OCI-LY1 (cell line): ENCODE results near the gene IZUMO4.

Experiments used
- CTCF ChIP-seq: fragments of 200-600 bp; sonication (generic), shearing (Covaris generic); IDR thresholded peaks from 2 replicates; pipeline ENCODE4 v1.5.1; 2017; ENCODE audit warnings: mild to moderate bottlenecking, antibody characterized with exemption, low read length, moderate library complexity, mixed read lengths
- EZH2 ChIP-seq: fragments of 200-600 bp; sonication (generic), shearing (Covaris generic); IDR thresholded peaks from 2 replicates; pipeline ENCODE4 v1.8.0; 2017; ENCODE audit warnings: borderline replicate concordance, mixed run types, mild to moderate bottlenecking, antibody characterized with exemption, low read length, moderate library complexity, mixed read lengths

GRCh38 chr19:2119921-2120785 is 23.4 kb downstream of the IZUMO4 start:
- TF ChIP-seq CTCF = no peak
- no peak for TF ChIP-seq EZH2
